GM18498 (cell line): Measurements from ENCODE around the gene SLC22A23.

Source experiments
- ATAC-seq: cut with Tn5 transposase; IDR thresholded peaks from one replicate; pipeline ENCODE4 v1.9.1; 2021; ENCODE audit warnings: mild to moderate bottlenecking, moderate library complexity; ENCODE audit not compliant: unreplicated experiment

SLC22A23 gene

DNA sequence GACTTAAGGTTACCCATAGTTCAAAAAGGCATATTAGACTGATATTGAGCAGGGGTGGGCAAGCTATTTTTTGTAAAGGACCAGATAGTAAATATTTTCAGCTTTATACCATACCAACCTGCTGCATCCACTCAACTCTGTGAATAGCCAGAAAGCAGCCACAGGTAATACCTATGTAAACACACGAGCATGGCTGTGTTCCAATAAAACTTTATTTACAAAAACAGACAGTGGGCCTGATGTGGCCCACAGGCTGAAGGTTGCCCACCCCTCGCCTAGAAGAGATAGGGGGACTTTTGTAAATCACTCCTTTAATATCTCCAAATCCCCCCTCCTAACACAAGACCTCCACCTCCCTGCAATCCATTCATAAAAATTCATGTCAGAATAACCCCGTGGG lies 133.7 kb downstream of the SLC22A23 start:
- ATAC-seq: no peak

DNA sequence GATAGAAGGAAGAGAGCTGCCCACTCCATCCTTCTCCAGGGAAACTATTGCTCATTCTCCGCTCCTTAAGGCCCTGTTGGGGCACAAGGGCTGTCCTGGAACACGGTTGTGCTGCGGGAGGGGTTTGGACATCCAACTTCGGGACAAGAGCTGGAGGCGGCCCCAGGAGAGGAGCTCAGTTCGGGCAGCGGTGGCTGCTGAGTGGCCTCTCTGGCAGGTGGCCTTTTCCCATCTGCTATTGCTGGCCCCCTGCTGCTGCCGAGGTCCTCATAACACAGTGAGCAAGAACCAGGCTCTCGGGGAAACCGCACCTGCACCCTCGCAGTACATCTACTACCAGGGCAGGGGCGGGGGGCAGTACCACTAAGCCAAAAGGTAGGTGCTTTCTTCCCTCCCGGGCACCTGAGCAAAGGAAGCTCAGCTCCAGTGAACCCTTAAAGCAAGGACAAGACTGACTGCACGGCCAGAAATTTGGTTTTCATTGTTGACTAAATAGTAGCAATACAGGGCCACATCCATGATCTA lies 134.4 kb downstream of the SLC22A23 start:
- no peak for ATAC-seq

DNA sequence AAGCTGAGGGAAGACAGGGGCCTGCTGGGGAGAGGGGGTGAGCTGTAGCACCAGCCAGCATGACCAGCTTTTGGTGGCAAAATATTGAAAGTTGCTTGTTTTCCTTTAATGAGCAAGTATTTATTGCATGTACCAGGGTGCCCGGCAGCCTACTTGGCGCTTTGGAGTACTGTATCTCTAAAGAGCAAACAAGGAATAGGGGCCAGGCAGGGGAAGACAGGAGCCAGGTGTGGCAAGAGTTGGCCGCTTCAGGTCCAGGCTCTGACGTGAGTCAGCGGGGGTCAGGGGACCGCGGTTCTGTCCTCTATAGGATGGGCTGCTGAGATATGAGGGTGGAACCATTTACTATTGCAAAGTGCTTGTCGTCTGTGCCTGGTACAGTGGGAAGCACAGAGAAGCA lies 135.0 kb downstream of the SLC22A23 start:
- no peak for ATAC-seq

DNA sequence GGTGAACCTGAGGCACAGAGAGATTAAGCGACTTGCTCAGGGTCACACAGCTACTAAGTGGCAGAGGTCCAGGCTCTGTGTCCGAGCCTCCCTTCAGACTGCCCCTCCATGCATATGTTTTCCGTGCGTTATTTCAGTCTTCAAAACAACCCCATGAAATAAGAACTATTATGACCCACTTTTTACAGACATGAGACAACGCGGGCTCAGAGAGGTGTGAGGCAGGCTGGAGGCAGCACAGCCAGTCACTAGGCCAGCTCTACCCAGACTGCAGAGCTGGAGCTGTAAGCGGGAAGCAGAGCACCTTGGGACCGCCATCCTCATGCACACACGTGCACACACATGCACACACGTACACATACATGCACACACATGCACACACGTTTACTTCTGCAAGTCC lies 135.8 kb downstream of the SLC22A23 start:
- no peak for ATAC-seq

DNA sequence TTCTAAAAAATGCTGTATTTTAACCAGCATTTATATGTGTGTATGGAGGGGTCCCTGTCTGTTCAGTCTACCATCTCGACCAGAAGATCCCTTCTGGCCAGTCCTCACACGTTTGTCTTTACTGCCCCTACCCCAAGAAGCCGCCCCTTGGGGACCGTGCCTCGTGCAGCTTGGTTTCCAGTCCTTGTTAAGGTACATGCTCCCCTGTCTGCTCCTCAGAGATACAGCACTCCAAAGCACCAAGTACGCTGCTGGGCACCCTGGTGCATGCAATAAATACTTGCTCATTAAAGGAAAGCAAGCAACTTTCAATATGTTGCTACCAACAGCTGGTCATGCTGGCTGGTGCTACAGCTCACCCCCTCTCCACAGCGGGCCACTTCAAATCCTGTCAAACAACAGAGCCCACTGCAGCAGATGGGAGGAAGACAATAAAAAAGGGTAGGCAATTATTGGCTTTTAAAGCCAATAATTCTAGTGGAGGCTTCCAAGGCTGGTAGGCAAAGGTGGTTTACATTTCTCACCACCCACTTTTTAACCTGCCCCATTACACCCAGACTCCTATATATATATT lies 136.5 kb downstream of the SLC22A23 start:
- ATAC-seq: no peak

DNA sequence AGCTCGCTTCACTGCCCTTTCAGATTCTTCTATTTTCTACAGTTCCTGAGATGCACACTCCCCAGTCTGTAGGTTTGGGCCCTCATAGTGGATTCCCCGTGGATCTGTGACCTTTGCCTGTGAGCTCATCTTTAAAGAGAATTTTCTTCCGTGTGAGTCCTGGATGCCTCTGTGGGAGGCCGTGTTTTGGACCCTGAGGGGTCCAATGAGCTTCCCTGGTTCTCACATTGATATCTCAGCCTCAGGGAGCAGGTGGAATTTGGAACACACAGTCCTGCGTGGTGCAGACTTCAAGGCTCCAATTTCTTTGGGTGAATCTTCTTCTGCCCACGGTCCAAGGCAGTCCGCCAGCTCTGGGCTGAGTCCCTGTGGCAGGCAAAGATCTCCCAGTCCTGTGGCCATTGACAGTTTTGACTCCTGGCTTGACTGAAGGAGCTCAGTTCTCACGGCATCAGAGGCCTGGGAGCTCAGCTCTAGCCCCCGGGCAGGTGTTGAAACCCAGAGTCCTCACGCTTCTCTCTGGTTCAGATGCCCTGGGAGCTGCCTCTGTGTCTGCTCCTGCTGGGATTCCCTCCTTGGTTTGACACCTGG lies 137.1 kb downstream of the SLC22A23 start:
- no peak for ATAC-seq

DNA sequence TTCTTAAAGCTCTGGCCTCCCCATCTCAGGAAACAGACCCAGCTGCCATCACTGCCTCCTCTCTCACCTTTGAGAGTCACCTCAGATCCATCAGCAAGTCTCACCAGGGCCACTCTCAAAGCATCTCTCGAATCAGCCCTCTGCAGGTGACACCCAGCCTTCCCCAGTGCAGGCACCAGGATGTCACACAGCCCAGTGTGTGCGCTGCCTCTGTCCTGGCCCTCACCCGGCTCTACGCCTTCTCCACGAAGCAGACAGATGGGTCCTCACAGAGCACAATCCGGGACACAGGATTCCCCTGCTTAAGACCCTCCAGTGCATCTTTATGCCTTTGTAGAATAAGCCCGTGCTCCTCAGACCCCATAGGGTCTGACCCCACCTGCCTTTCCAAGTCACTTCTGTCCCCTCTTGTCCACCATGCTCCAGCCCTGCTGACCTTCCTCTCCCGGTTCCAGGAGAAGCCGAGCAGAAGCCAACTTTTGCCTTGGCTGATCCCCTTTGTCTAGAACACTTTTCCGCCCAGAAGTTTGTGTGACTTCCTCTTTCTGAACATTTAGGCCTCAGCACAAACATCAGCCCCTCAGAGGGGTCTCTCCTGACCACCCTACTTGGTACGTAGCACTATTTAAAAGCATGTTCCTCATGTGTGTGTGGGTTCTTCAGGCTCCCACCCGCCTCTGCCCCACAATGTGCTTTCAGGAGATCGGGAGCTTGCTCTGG lies 137.9 kb downstream of the SLC22A23 start:
- no peak for ATAC-seq

DNA sequence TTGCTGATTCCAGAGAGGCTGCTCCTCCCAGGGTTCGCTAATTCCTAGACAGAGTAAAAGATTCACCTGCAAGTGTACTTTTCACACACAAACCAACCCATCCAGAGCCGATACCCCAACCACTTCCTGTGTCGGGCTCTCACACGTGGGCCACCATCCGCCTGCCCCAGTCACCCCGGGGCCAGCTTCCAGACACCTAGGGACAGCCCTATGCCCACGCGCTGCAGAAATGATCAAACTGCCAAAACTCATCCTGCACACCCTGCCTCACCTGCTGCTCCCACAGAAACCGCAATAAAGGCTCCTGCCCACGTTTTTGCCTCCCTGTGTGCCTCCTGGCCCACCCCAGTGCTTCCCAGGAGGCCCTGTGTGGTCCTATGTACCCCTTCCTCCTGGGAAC lies 138.6 kb downstream of the SLC22A23 start:
- ATAC-seq: no peak

DNA sequence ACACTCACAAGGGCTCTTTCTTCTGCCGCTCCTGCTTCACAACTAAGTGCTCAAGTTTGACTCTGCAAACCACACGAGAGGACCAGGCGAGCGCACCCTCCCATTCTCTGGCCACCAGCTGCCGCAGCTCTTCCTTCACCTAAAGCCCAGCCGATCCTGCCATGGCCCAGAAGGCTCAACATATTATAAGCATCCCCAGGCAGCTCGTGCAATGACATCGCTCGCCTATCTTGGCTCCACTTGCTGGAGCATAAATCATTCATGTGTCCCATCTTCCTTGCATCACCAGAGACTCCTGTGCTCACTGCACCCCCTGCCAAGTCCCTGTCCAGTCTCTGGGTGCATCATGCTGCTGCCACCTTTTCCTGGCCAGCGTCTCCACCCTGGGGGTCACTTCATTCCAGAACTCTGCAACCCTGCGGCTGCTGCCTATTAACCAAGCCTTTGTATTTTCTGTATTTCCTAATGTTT lies 139.1 kb downstream of the SLC22A23 start:
- ATAC-seq: no peak

DNA sequence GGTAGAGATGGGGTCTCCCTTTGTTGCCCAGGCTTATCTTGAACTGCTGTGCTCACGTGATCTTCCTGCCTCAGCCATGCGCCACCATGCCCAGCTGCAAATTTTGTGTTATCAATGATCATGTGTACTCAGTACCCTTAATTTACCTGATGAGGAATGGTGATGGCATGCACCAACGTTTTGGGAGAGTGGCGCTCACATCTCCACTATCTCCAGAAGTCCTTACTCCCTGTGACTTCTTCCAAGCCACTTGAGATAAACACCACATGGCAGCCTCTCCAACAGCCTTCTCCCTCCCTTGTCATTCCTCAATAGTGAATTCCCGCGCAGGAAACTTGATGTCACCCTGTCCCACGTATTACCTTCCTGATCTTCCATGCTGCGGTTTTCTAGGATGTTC lies 140.0 kb downstream of the SLC22A23 start:
- ATAC-seq: no peak

DNA sequence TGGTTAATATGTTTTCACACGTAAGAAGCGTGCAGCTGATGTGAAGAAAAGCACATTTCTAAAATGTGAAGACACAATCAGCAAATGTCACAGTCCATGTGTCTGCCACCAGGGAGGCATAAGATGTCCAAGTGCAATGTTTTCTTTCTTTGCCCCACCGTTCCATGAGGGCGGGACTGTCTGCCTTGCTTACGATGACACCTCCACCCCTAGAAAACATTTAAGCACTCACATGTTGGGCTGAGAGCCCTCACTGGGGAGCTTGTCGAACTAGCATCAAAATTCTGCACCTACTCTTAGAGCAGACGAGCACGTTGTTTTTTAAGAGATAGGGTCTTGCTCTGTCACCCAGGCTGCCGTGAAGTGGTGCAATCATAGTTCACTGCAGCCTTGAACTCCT lies 140.5 kb downstream of the SLC22A23 start:
- no peak for ATAC-seq

DNA sequence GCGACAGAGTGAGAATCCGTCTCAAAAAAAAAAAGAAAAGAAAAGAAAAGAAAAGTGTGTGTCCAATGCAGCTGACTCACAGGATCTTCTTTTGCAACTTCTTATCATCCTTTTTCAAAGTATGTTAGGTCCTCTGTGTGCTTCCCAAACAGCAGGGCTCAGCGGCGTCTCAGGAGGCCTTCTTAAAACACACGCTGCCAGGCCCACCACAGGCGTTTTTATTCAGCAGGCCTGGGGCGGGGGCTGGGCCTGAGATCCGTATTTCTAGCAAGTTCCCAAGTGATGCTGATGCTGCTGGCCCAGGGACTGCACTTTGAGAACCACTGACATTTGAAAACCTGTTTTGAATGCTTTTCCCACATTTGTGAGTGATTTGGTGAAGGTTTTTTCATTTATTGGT lies 141.0 kb downstream of the SLC22A23 start:
- no peak for ATAC-seq

DNA sequence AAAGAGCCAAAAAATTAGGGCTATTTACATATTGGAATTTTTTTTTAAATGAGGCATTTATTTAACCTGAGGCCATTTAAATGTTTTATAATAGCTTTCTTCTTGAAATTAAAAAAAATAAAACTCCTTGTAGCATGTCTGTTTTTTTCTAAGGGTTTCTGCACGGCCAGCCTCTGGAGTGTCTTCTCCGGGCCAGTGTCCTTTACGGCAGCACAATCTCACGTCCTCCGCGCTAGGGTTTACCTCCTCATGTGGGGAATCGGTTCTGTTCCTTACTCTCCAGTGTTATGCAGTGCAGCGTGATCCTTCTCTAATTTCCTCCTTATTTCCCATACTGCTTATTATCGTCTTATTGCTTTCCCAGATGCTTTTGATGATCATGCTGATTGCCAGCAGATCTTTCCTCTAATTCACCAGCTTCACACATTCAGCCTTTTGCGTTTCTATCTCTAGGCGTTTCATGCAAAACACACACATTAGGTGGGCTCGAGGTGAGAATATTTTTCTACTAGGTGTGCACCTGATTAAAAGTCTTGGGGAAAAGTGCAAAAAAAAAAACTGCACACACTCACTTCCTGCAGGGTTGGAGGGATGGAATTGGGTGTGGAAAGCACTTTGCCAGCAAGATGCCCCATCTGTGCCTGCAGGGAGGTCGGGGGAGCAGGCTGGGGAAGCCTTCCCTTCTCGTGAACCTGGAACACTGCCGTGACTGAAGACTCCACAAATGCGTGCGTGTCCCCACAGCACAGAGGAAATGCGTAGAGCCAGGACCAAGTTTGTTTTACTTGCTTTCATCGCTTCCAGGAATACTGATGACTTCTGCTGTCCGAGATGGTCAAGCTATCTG lies 142.0 kb downstream of the SLC22A23 start:
- no peak for ATAC-seq

DNA sequence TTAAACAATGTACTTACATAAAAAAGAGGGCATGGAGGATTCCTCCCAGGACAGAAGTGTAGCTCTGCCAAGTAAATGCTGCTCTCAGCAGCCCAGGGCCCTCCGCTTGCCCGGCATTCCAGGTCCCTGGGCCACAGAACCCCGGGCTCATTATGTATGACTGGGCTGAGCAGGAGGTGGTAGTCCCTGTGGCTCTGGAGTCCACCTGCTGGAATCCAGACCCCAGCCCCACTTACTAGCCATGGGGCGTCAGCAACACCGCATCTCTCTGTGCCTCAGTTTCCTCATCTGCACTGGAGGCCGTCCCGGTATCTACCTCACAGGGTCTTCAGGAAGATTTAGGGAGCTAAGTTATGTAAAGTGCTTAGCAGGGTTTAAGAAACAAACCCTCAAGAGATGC lies 142.7 kb downstream of the SLC22A23 start:
- ATAC-seq: no peak

DNA sequence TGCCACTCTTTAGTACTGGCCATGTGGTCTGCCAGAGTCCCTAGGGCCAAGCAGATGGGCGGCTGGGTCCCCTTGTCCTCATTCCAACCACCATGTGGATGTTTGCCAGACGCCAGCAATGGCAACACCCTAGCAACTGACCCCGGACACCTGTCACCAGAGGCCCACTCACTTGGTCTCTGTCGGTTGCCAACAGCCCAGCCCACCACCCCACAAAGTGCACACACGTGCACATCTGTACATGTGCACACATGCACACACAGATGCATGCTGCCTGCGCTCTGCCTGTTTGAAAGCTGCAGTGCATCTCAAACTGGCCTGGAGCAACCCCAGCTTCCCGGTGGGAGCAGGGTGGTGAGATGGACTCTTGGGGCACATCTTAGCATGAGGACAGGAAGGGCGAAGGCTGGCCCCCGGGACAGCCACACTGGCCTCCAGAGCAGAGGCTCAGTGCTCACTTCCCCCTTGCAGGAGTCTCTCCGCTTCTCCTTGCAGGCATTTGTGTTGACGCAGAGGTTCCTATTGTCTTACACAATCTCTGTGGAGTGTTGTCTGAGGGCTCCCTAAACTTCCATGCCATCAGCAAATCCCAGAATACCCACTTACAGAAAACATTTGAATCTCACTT lies 144.1 kb downstream of the SLC22A23 start:
- no peak for ATAC-seq

DNA sequence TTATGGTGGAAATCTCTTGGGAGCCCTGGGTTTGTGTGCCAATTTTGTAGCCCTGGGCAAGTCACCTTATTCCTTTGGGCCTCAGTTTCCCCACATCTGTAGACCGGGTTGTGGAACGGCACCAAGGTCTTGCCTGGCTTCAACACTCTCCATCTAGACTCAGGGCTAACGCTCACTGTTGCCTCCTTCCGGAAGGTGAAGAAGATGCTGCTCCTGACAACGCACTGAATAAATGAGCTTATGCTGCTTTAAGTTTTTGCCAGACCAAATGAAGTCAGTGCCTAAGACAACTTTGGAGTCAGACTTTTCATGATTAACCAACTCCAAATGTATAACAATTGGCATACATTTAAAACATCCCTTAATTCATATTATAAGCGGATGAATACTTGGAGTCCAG lies 145.0 kb downstream of the SLC22A23 start:
- no peak for ATAC-seq

DNA sequence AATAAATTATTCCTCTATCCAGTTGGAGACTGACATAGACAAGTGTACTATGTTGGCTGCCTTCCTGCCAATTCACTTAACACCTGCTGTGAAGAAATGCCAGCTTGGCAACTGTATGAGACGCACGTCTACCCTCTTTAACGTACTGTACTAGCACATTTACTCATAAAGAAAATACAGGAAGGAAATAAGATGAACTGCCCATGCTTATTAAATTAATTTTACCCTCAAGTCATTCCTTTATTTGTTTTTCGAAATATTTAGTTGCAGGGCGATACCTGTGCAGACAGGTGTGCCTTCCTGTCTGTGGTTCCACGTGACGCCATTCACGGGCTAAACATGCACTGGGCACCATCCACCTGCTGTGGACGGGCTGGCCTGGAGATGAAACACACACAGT lies 146.1 kb downstream of the SLC22A23 start:
- no peak for ATAC-seq

DNA sequence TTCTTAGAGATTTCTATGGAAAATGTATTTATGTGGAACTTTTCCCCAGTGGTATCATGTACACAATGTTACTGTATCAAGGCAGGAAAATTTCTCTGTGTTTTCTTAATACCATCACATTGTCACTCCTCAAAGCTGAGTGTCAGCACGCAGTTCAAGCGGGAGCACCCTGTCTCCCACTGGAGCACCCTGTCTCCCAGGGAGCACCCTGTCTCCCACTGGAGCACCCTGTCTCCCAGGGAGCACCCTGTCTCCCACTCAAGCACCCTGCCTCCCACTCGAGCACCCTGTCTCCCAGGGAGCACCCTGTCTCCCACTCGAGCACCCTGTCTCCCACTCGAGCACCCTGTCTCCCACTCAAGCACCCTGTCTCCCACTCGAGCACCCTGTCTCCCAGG lies 146.8 kb downstream of the SLC22A23 start:
- no peak for ATAC-seq

DNA sequence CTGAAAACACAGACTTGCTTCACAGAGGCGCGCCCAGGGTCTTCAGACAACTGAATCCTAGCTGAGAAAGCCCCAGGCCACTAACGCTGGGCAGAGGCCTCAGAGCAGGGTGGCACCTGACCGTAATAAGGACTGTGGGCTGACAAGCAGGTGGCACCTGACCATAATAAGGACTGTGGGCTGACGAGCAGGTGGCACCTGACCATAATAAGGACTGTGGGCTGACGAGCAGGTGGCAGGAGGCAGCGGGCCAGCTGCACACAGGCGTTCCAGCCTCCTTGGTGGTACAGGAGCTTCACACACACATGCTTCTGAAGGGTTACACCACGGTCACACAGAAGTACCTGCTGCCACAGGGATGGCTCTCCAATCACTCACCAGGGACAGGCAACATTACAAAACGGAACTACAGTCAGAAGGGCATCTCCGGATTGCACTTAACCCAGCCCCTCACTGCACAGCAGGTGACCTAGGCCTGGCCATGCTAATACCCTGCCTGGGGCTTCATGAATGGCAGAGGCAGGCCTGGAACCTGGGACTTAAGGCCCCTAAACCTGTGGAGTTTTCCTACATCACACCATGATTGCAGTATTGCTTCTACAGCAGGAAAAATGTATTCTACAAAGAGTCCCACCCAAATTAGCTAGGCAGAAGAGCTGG lies 147.3 kb downstream of the SLC22A23 start:
- no peak for ATAC-seq

DNA sequence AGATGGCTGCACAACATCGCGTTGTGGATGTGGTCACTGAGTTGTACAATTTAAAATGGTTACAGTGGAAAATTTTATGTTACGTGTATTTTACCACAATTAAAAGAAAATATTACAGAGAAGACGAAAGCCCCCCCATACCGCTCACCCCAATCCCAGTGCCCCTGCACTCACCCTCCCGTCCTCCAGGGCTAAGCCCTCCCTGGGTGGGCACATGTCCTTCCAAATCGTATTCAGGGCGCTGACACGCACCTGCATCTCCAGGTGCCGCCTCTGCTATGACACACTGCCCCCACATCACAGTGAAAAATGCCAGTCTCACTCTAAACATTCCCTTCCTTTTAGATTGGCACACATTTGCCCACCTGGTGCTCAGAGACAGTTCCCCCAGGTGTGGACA lies 148.7 kb downstream of the SLC22A23 start:
- ATAC-seq: no peak
